Measurements from ENCODE around the gene THAP8.

DNA sequence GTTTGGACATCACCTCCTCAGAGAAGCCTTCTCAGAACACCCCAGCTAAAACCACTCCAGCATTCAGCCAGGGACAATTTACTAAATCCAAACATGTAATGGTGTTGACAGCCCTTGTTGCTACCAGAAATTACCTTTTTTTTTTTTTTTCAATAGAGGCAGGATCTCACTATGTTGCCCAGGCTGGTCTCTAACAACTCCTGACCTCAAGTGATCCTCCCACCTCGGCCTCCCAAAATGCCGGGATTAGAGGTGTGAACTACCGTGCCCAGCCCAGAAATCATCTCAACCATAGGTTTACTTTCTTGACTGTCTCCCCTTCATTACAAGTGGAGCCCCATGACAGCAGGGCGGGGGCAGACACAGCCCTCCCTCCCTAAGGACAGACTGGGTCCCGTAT lies 30.7 kb downstream of the THAP8 start:
- TF ChIP-seq CTCF (conservative IDR thresholded peaks at IDR 0.05; ENCODE audit: low read length) (no peak), EZH2phosphoT487 (IDR thresholded peaks at IDR 0.05; ENCODE audit: borderline replicate concordance) (no peak)

Measured in Loucy (cell line).